MM.1S (cell line): ENCODE results near the gene BATF3.

Experiments used
- DNase-seq: peaks from one replicate; pipeline ENCODE4 v3.0.0-alpha.2; 2015
- H2AFZ ChIP-seq: fragments of 300-600 bp; sonication (generic); 2 replicates; pipeline ENCODE4 v1.6.0; 2016; ENCODE audit warnings: antibody characterized with exemption, low read length
- H3F3A ChIP-seq: fragments of 300-600 bp; sonication (generic); 2 replicates; pipeline ENCODE4 v1.6.1; 2016; ENCODE audit warnings: mild to moderate bottlenecking, antibody characterized with exemption, low read length, moderate library complexity, mixed read lengths; ENCODE audit not compliant: insufficient read depth
- H3K27ac ChIP-seq: fragments of 300-600 bp; sonication (generic); 2 replicates; pipeline ENCODE4 v1.5.1; 2016; ENCODE audit warnings: mild to moderate bottlenecking, low read length
- H3K27me3 ChIP-seq: fragments of 300-600 bp; sonication (generic); replicated peaks from 2 replicates; pipeline ENCODE4 v1.6.0; 2016; ENCODE audit warnings: low read length; ENCODE audit not compliant: insufficient read depth
- H3K36me3 ChIP-seq: fragments of 300-600 bp; sonication (generic); replicated peaks from 2 replicates; pipeline ENCODE4 v1.6.1; 2016; ENCODE audit warnings: mild to moderate bottlenecking, low read length, mixed read lengths; ENCODE audit not compliant: insufficient read depth
- H3K4me1 ChIP-seq: fragments of 300-600 bp; sonication (generic); 2 replicates; pipeline ENCODE4 v1.6.1; 2016; ENCODE audit warnings: low read length, mixed read lengths
- H3K4me2 ChIP-seq: fragments of 300-600 bp; sonication (generic); 2 replicates; pipeline ENCODE4 v1.6.0; 2016; ENCODE audit warnings: low read depth, low read length
- H3K4me3 ChIP-seq: fragments of 300-600 bp; sonication (generic); 2 replicates; pipeline ENCODE4 v1.5.1; 2016; ENCODE audit warnings: low read length, mixed read lengths
- H3K79me2 ChIP-seq: fragments of 300-600 bp; sonication (generic); 2 replicates; pipeline ENCODE4 v1.6.1; 2016; ENCODE audit warnings: mixed run types, low read length, mixed read lengths
- H3K9ac ChIP-seq: fragments of 300-600 bp; sonication (generic); 2 replicates; pipeline ENCODE4 v1.6.1; 2016; ENCODE audit warnings: low read length, mixed read lengths
- H3K9me2 ChIP-seq: fragments of 300-600 bp; sonication (generic); replicated peaks from 2 replicates; pipeline ENCODE4 v1.6.1; 2016; ENCODE audit warnings: mild to moderate bottlenecking, low read length, mixed read lengths; ENCODE audit not compliant: insufficient read depth
- H3K9me3 ChIP-seq: fragments of 300-600 bp; sonication (generic); replicated peaks from 2 replicates; pipeline ENCODE4 v1.6.1; 2016; ENCODE audit warnings: mild to moderate bottlenecking, low read length, mixed read lengths; ENCODE audit not compliant: insufficient read depth
- H4K20me1 ChIP-seq: fragments of 300-600 bp; sonication (generic); 2 replicates; pipeline ENCODE4 v1.6.1; 2016; ENCODE audit warnings: mild to moderate bottlenecking, low read length, moderate library complexity, mixed read lengths; ENCODE audit not compliant: insufficient read depth
- CTCF ChIP-seq: fragments of 300-600 bp; sonication (generic); IDR thresholded peaks from 2 replicates; pipeline ENCODE4 v1.5.1; 2016; ENCODE audit warnings: antibody characterized with exemption, low read length, mixed read lengths
- EZH2 ChIP-seq: fragments of 300-600 bp; sonication (generic); optimal IDR thresholded peaks from 2 replicates; pipeline ENCODE3; 2017; ENCODE audit warnings: low read depth, mild to moderate bottlenecking, antibody characterized with exemption, low read length, mixed read lengths
- EZH2phosphoT487 ChIP-seq: fragments of 300-600 bp; sonication (generic); IDR thresholded peaks from 2 replicates; pipeline ENCODE4 v1.6.1; 2018; ENCODE audit warnings: antibody characterized with exemption, low read length

Gene BATF3

GRCh38 chr1:212743901-212744475 is 44.3 kb upstream of the BATF3 start:
- TF ChIP-seq EZH2phosphoT487 = no peak
- no peak for TF ChIP-seq EZH2
- no peak for TF ChIP-seq CTCF
- H3K36me3 ChIP-seq = no peaks in the 10 kb centered on the region
- no peak overlapping the region for H3K27ac ChIP-seq
- H3K27me3 ChIP-seq = no peaks in the 10 kb centered on the region
- no peak overlapping the region for H2AFZ ChIP-seq
- H3K9me2 ChIP-seq = no peaks in the 10 kb centered on the region
- no peak overlapping the region for H3K4me3 ChIP-seq
- no peaks in the 10 kb centered on the region for H4K20me1 ChIP-seq
- no peaks in the 10 kb centered on the region for H3F3A ChIP-seq
- no peak overlapping the region for H3K9ac ChIP-seq
- no peaks in the 10 kb centered on the region for H3K4me1 ChIP-seq
- no peak overlapping the region for H3K4me2 ChIP-seq
- H3K9me3 ChIP-seq = no peaks in the 10 kb centered on the region
- DNase-seq = no peak
- peaks cover 13% of the 10 kb centered on the region for H3K79me2 ChIP-seq

GRCh38 chr1:212738330-212738729 is 38.7 kb upstream of the BATF3 start:
- H3K36me3 ChIP-seq = no peaks in the 10 kb centered on the region
- H3K79me2 ChIP-seq = 0 out of 2 replicates have a peak, but pooled peaks cover 3% of the 10 kb centered on the region
- no peak for TF ChIP-seq CTCF
- no peak for TF ChIP-seq EZH2
- TF ChIP-seq EZH2phosphoT487 = no peak
- no peaks in the 10 kb centered on the region for H3K4me1 ChIP-seq
- H4K20me1 ChIP-seq = no peaks in the 10 kb centered on the region
- no peak overlapping the region for H3K4me3 ChIP-seq
- no peak overlapping the region for H3K9ac ChIP-seq
- H3F3A ChIP-seq = no peaks in the 10 kb centered on the region
- H2AFZ ChIP-seq = no peak overlapping the region
- no peak overlapping the region for H3K4me2 ChIP-seq
- H3K27me3 ChIP-seq = no peaks in the 10 kb centered on the region
- H3K27ac ChIP-seq = no peak overlapping the region
- no peaks in the 10 kb centered on the region for H3K9me3 ChIP-seq
- H3K9me2 ChIP-seq = no peaks in the 10 kb centered on the region
- no peak for DNase-seq

- no peak overlapping the region for H3K4me2 ChIP-seq
- H3K4me3 ChIP-seq = no peak overlapping the region
- 0 out of 2 replicates have a peak, but pooled peaks cover 3% of the 10 kb centered on the region for H3K79me2 ChIP-seq
- H3K9me3 ChIP-seq = no peaks in the 10 kb centered on the region
- no peak overlapping the region for H3K27ac ChIP-seq
- H4K20me1 ChIP-seq = no peaks in the 10 kb centered on the region
- no peak overlapping the region for H3K9ac ChIP-seq
- H2AFZ ChIP-seq = no peak overlapping the region
- TF ChIP-seq CTCF (no peak), EZH2phosphoT487 (no peak), EZH2 (no peak)
- no peak for DNase-seq
- no peaks in the 10 kb centered on the region for H3K27me3 ChIP-seq
- H3F3A ChIP-seq = no peaks in the 10 kb centered on the region
- H3K9me2 ChIP-seq = no peaks in the 10 kb centered on the region
- no peaks in the 10 kb centered on the region for H3K36me3 ChIP-seq
- H3K4me1 ChIP-seq = no peaks in the 10 kb centered on the region
These were observed 37.9 kb upstream of the BATF3 start for GRCh38 chr1:212737559-212737958.
